Spleen (tissue), 11 donors: Measurements from ENCODE around the gene GOLT1A. TPM values are rescaled to one million over a fixed set of nuclear protein-coding genes. Genes with fewer than 3 reads are reported as not detected.

Source experiments
- DNase-seq: peaks from one replicate; pipeline ENCODE4 v3.0.0-alpha.2; 2020
- H3K27ac ChIP-seq, 8 donors: fragments of 200-600 bp; sonication (generic) in 7 of 8; 1 replicate in 4 of 8; 2 replicates in 4 of 8; pipeline versions ENCODE4 v1.5.0 to v1.8.0; 2016 to 2021; ENCODE audit warnings: inconsistent platforms in 4 of 8, mild to moderate bottlenecking in 4 of 8, moderate library complexity in 1 of 8
- H3K27me3 ChIP-seq, 7 donors: fragments of 200-600 bp; sonication (generic) in 6 of 7; replicated peaks in 1 of 7; 1 replicate in 4 of 7; 2 replicates in 3 of 7; pipeline versions ENCODE4 v1.5.0 to v1.8.0; 2016 to 2021; ENCODE audit warnings: inconsistent platforms in 3 of 7, mild to moderate bottlenecking in 1 of 7
- H3K36me3 ChIP-seq, 6 donors: fragments of 200-600 bp; sonication (generic) in 5 of 6; 1 replicate in 4 of 6; 2 replicates in 2 of 6; pipeline versions ENCODE4 v1.5.0 to v1.8.0; 2016 to 2021; ENCODE audit warnings: inconsistent platforms in 2 of 6
- H3K4me1 ChIP-seq, 6 donors: fragments of 200-600 bp; sonication (generic) in 5 of 6; 1 replicate in 3 of 6; 2 replicates in 3 of 6; pipeline versions ENCODE4 v1.5.0 to v1.8.0; 2016 to 2021; ENCODE audit warnings: inconsistent platforms in 3 of 6
- H3K4me3 ChIP-seq, 8 donors: fragments of 200-600 bp; sonication (generic) in 7 of 8; 1 replicate in 4 of 8; 2 replicates in 4 of 8; pipeline versions ENCODE4 v1.5.0 to v1.8.0; 2016 to 2021; ENCODE audit warnings: inconsistent platforms in 4 of 8, mild to moderate bottlenecking in 4 of 8, moderate library complexity in 2 of 8
- H3K9me3 ChIP-seq, 8 donors: fragments of 200-600 bp; sonication (generic) in 7 of 8; 1 replicate in 4 of 8; 2 replicates in 4 of 8; pipeline versions ENCODE4 v1.5.0 to v1.8.0; 2016 to 2021; ENCODE audit warnings: inconsistent platforms in 4 of 8
- POLR2A ChIP-seq, 3 donors: fragments of 450-650 bp; IDR thresholded peaks; one replicate each; pipeline ENCODE4 v1.5.1; 2017; ENCODE audit warnings: antibody characterized with exemption in 3 of 3, mild to moderate bottlenecking in 1 of 3
- POLR2AphosphoS5 ChIP-seq, 3 donors: sonication (generic); formaldehyde crosslinking; IDR thresholded peaks; one replicate each; pipeline ENCODE4 v1.5.1; 2017; ENCODE audit warnings: antibody characterized with exemption in 3 of 3
- WGBS, 5 donors: extraction: QIAGEN DNeasy Blood & Tissue Kit in 3 of 5; methylation state at CpG; one replicate each; pipeline versions ENCODE4 v1.1.5 to v1.1.7; 2013 to 2018; 5-methylcytosine and 5-hydroxymethylcytosine counted together
- intact Hi-C: fragments of 100-400 bp; cut with DNase I; formaldehyde crosslinking; loops from one replicate; pipeline ENCODE4 v1.15.0; 2023; ENCODE audit warnings: low total_unique reads
- polyA plus RNA-seq, 3 donors: library from polyadenylated mRNA; stranded (reverse); fragments of 200-250 nt; gene quantifications; one replicate each; pipeline ENCODE4 v1.2.1, GENCODE V29; 2013
- total RNA-seq, 7 donors: library from RNA; depleted of rRNA in 3 of 7; stranded (reverse); fragments of >200 nt in 3 of 7; fragmentation: NEBNext Ultra II Directional in 4 of 7; extraction: Animal tissue kit (Norgen Biotek cat#: 25700) in 4 of 7; gene quantifications; one replicate each; pipeline versions ENCODE4 v1.1.0 to v1.2.1, GENCODE V29; 2016 to 2021
- TF ChIP-seq, protein P1 (sequence below), 11 experiments: fragments of 200-600 bp in 7 of 11; fragments of 450-650 bp in 4 of 11; sonication (generic) in 4 of 11; IDR thresholded peaks in 8 of 11; conservative IDR thresholded peaks in 3 of 11; 1 replicate in 7 of 11; 2 replicates in 4 of 11; pipeline versions ENCODE4 v1.4.0 to v1.8.0; 2016 to 2021; ENCODE audit warnings: antibody characterized with exemption in 11 of 11, inconsistent platforms in 4 of 11, mild to moderate bottlenecking in 1 of 11
- donor health status: healthy with polysubstance abuse.
- donor health status: DM: no; HTN: no; CAD: no; lungs with moderate emphysema.
- donor health status: DM: no; HTN: no; CAD: no.
- donor health status: Bipolar disorder and iron deficiency.
- donor health status: healthy.
- donor health status: DM: no; HTN: no; CAD: no.
- donor health status: DM: yes; HTN: yes; CAD: no.

The GOLT1A gene
- total and polyA plus RNA-seq, 10 donors, result 0.13 to 0.24 TPM; not detected in 8

DNA sequence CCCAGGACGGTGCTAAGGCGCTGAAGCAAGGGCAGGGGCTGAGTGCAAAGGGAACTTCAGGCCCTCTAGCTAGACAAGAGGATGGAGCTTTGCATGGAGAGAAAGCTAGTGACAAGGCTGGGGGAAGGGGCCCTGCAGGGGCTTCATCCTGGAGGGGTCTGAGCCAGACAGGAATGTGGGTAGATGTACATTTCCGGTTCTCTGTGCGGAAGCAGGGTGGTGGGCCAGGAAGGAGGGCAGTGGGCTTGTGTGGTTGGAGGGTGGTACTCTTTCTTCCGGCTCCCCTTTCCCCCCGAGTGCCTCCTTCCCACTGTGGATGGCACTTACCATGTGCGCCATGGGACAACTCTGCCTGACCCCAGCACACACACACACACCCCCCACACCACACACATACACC is 19.0 kb downstream of the GOLT1A start:
- no peak overlapping the region for H3K27ac ChIP-seq
- no peaks in the 10 kb centered on the region for H3K9me3 ChIP-seq
- peaks cover 0 to 74% (median 16%) of the 10 kb centered on the region in 7 donors for H3K27me3 ChIP-seq
- no peak for TF ChIP-seq POLR2AphosphoS5 (IDR thresholded peaks at IDR 0.05)
- TF ChIP-seq POLR2A (IDR thresholded peaks at IDR 0.05), result no peak
- TF ChIP-seq, protein P1, sequence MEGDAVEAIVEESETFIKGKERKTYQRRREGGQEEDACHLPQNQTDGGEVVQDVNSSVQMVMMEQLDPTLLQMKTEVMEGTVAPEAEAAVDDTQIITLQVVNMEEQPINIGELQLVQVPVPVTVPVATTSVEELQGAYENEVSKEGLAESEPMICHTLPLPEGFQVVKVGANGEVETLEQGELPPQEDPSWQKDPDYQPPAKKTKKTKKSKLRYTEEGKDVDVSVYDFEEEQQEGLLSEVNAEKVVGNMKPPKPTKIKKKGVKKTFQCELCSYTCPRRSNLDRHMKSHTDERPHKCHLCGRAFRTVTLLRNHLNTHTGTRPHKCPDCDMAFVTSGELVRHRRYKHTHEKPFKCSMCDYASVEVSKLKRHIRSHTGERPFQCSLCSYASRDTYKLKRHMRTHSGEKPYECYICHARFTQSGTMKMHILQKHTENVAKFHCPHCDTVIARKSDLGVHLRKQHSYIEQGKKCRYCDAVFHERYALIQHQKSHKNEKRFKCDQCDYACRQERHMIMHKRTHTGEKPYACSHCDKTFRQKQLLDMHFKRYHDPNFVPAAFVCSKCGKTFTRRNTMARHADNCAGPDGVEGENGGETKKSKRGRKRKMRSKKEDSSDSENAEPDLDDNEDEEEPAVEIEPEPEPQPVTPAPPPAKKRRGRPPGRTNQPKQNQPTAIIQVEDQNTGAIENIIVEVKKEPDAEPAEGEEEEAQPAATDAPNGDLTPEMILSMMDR (IDR thresholded peaks at IDR 0.05 in 8 of 11, conservative IDR thresholded peaks at IDR 0.05 in 3 of 11), result no peak
- H3K4me1 ChIP-seq, result peaks cover 0 to 13% (median 6%) of the 10 kb centered on the region in 6 donors
- intact Hi-C loops, result no loop called here
- WGBS, 5 donors, result 25 to 36% (median 33%) methylated on average over 4 to 7 of the region's 7 CpGs
- H3K4me3 ChIP-seq, result no peak overlapping the region
- DNase-seq, result peak; percentile 20
- no peaks in the 10 kb centered on the region for H3K36me3 ChIP-seq

DNA sequence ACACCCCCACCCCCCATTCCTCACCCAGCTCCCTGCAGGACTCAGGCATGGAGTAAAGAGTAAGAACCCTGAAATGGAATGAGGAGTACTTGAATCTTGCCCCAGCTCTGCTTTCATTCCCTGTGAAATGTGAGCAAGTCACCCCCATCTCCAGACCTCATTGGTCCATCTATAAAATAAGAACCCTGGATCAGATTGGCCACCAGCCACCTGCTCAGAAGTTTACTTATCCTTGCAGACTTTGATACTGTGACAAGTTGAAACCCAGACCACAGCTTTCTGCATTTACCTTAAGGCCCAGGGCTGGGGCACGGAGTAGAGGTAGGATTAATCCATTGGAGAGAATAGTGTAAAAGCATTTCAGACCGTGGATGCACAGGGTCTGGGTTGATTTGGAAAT is 19.7 kb downstream of the GOLT1A start:
- Histone ChIP-seq H3K36me3 (no peaks in the 10 kb centered on the region), H3K4me3 (no peak overlapping the region), H3K4me1 (peaks cover 0 to 17% (median 6%) of the 10 kb centered on the region in 6 donors), H3K27me3 (peaks cover 0 to 80% (median 21%) of the 10 kb centered on the region in 7 donors), H3K27ac (no peak overlapping the region), H3K9me3 (no peaks in the 10 kb centered on the region)
- WGBS, 5 donors, result 68 to 86% (median 82%) methylated on average over 2 of the region's 2 CpGs
- TF ChIP-seq, protein P1 (IDR thresholded peaks at IDR 0.05 in 8 of 11, conservative IDR thresholded peaks at IDR 0.05 in 3 of 11), result no peak
- TF ChIP-seq POLR2AphosphoS5 (IDR thresholded peaks at IDR 0.05) (no peak), POLR2A (IDR thresholded peaks at IDR 0.05) (no peak)
- intact Hi-C loops, result no loop called here
- peak; percentile 9 for DNase-seq

DNA sequence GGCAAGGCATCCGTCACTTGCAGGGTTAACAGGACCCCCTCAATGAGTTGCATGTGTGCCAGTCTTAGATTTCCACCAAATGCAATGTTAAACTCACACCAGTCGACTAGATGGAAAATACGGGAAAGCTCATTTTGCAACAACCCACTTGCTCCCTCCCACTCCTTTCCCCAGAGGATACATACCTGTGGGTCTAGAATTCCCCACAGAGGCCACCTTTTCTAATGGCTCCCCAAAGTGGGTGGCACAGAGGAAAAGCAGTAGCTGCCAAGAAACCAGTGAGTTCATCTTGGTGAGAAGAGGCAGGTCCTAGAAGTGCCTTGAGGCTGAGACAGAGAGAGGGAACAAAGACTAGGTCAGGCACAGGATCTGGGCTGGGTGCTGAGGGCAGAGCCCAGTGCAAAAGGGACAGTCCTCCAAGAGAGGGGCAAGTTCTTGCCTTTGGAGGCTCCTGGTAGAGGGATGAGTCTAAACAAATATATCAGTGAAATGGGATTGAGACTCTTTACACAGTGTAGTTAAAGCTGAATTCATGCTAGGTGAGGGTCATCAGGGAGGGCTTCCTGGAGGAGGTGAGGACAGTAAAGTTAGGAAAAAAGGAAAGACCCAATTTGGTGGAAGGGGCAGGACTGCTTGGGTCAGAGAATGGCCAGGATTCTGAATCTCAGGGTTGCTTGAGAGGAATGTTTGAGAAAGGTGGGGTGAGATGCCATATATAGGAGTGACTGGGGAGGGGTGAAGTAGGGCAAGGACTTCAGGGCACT is 21.0 kb downstream of the GOLT1A start:
- TF ChIP-seq POLR2A (IDR thresholded peaks at IDR 0.05) (no peak), POLR2AphosphoS5 (IDR thresholded peaks at IDR 0.05) (no peak)
- TF ChIP-seq, protein P1 (IDR thresholded peaks at IDR 0.05 in 8 of 11, conservative IDR thresholded peaks at IDR 0.05 in 3 of 11), result no peak
- no peaks in the 10 kb centered on the region for H3K36me3 ChIP-seq
- WGBS, 5 donors, result 73 to 90% (median 79%) methylated on average over 3 of the region's 3 CpGs
- no peak for DNase-seq
- peaks cover 0 to 81% (median 33%) of the 10 kb centered on the region in 7 donors for H3K27me3 ChIP-seq
- intact Hi-C loops, result no loop called here
- no peak overlapping the region for H3K27ac ChIP-seq
- no peak overlapping the region for H3K4me3 ChIP-seq
- H3K4me1 ChIP-seq, result peaks cover 0 to 17% (median 6%) of the 10 kb centered on the region in 6 donors
- H3K9me3 ChIP-seq, result no peaks in the 10 kb centered on the region

DNA sequence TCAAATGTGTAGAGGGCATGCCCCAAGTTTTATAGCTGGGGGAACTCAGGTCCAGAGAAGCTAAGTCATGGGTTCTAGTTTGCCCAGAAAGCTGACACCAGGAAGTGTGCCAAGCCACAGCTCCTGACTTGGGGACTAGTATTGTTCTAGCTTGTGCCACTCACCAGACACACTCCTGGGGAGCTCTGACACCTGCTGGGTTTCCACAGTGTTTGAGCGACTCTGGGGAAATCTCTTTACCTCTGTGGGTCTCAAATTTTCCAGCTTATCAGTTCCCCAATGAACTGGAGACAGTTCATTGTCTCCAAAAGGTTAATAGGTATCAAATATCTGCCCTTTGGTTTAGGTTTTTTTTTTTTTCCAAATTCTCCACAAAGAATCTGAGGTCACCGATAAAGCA is 21.7 kb downstream of the GOLT1A start:
- Histone ChIP-seq H3K9me3 (no peaks in the 10 kb centered on the region), H3K4me3 (no peak overlapping the region), H3K4me1 (peaks cover 0 to 17% (median 6%) of the 10 kb centered on the region in 6 donors), H3K36me3 (no peaks in the 10 kb centered on the region), H3K27ac (no peak overlapping the region), H3K27me3 (peaks cover 0 to 86% (median 38%) of the 10 kb centered on the region in 7 donors)
- intact Hi-C loops, result no loop called here
- WGBS, 5 donors, result 83 to 92% (median 89%) methylated on average over 2 of the region's 2 CpGs
- DNase-seq, result no peak
- TF ChIP-seq POLR2A (IDR thresholded peaks at IDR 0.05), result no peak
